Duodenal mucosa (tissue), 2 donors: ENCODE results near the gene LY6G5B.

ENCODE experiments used
- H3K27ac ChIP-seq: one replicate; pipeline ENCODE4 v1.7.0; 2013; ENCODE audit warnings: low read depth, low read length
- H3K27me3 ChIP-seq, 2 donors: one replicate each; pipeline ENCODE4 v1.7.0; 2013; ENCODE audit warnings: low read length in 2 of 2, control low read depth in 1 of 2; ENCODE audit not compliant: insufficient read depth in 2 of 2, control insufficient read depth in 1 of 2
- H3K36me3 ChIP-seq, 2 donors: one replicate each; pipeline ENCODE4 v1.7.0; 2013; ENCODE audit warnings: low read length in 2 of 2, control low read depth in 1 of 2; ENCODE audit not compliant: insufficient read depth in 2 of 2, control insufficient read depth in 1 of 2
- H3K4me1 ChIP-seq, 2 donors: one replicate each; pipeline ENCODE4 v1.7.0; 2013; ENCODE audit warnings: low read length in 2 of 2, control low read depth in 1 of 2; ENCODE audit not compliant: insufficient read depth in 2 of 2, control insufficient read depth in 1 of 2
- H3K4me3 ChIP-seq, 2 donors: one replicate each; pipeline ENCODE4 v1.7.0; 2013; ENCODE audit warnings: low read length in 2 of 2, low read depth in 1 of 2
- H3K9ac ChIP-seq, 2 donors: one replicate each; pipeline ENCODE4 v1.7.0; 2013; ENCODE audit warnings: low read length in 2 of 2, low read depth in 1 of 2
- H3K9me3 ChIP-seq, 2 donors: one replicate each; pipeline ENCODE4 v1.7.0; 2013; ENCODE audit warnings: low read length in 2 of 2, control low read depth in 1 of 2; ENCODE audit not compliant: control insufficient read depth in 1 of 2

The LY6G5B gene

GRCh38 chr6:31639449-31639861 is 30.3 kb upstream of the LY6G5B start:
- Histone ChIP-seq H3K9me3 (no peaks in the 10 kb centered on the region), H3K4me1 (no peaks in the 10 kb centered on the region), H3K27me3 (no peaks in the 10 kb centered on the region), H3K36me3 (peaks cover 72 to 94% of the 10 kb centered on the region in 2 donors), H3K4me3 (no peak overlapping the region), H3K9ac (no peak overlapping the region), H3K27ac (no peak overlapping the region)

- no peak overlapping the region for H3K27ac ChIP-seq
- H3K9me3 ChIP-seq, result no peaks in the 10 kb centered on the region
- no peaks in the 10 kb centered on the region for H3K27me3 ChIP-seq
- peaks cover 72 to 94% of the 10 kb centered on the region in 2 donors for H3K36me3 ChIP-seq
- no peaks in the 10 kb centered on the region for H3K4me1 ChIP-seq
- no peak overlapping the region for H3K4me3 ChIP-seq
- H3K9ac ChIP-seq, result no peak overlapping the region
Observed at GRCh38 chr6:31640612-31641011, 29.2 kb upstream of the LY6G5B start.

- H3K36me3 ChIP-seq, result peaks cover 70 to 94% of the 10 kb centered on the region in 2 donors
- H3K4me3 ChIP-seq, result no peak overlapping the region
- no peaks in the 10 kb centered on the region for H3K9me3 ChIP-seq
- H3K9ac ChIP-seq, result no peak overlapping the region
- H3K27me3 ChIP-seq, result no peaks in the 10 kb centered on the region
- no peaks in the 10 kb centered on the region for H3K4me1 ChIP-seq
- H3K27ac ChIP-seq, result no peak overlapping the region
Observed at GRCh38 chr6:31641370-31641769, 28.4 kb upstream of the LY6G5B start.

GRCh38 chr6:31642798-31643570 is 26.8 kb upstream of the LY6G5B start:
- Histone ChIP-seq H3K27ac (no peak overlapping the region), H3K4me1 (no peaks in the 10 kb centered on the region), H3K36me3 (peaks cover 70 to 94% of the 10 kb centered on the region in 2 donors), H3K27me3 (no peaks in the 10 kb centered on the region), H3K4me3 (no peak overlapping the region), H3K9me3 (no peaks in the 10 kb centered on the region), H3K9ac (no peak overlapping the region)

- H3K27me3 ChIP-seq, result no peaks in the 10 kb centered on the region
Observed at GRCh38 chr6:31643818-31644454, 25.8 kb upstream of the LY6G5B start.

GRCh38 chr6:31645325-31645724 is 24.5 kb upstream of the LY6G5B start:
- Histone ChIP-seq H3K9ac (no peak overlapping the region), H3K27me3 (no peaks in the 10 kb centered on the region), H3K4me3 (no peak overlapping the region), H3K36me3 (peaks cover 69 to 90% of the 10 kb centered on the region in 2 donors), H3K9me3 (no peaks in the 10 kb centered on the region), H3K27ac (no peak overlapping the region), H3K4me1 (no peaks in the 10 kb centered on the region)

More at GRCh38 chr6:31643818-31644454, 25.8 kb upstream of the LY6G5B start:
- Histone ChIP-seq H3K36me3 (peaks cover 76 to 94% of the 10 kb centered on the region in 2 donors), H3K4me1 (no peaks in the 10 kb centered on the region), H3K27ac (no peak overlapping the region), H3K9ac (no peak overlapping the region), H3K4me3 (no peak overlapping the region), H3K9me3 (no peaks in the 10 kb centered on the region)

GRCh38 chr6:31651602-31652191 is 18.1 kb upstream of the LY6G5B start:
- no peaks in the 10 kb centered on the region for H3K9me3 ChIP-seq
- H3K9ac ChIP-seq, result peak overlapping the region; percentile 89 to 92
- H3K4me1 ChIP-seq, result peaks cover 25 to 31% of the 10 kb centered on the region in 2 donors
- H3K4me3 ChIP-seq, result peak overlapping the region; percentile 77 to 96
- no peaks in the 10 kb centered on the region for H3K27me3 ChIP-seq
- peaks cover 21 to 43% of the 10 kb centered on the region in 2 donors for H3K36me3 ChIP-seq
- peak overlapping the region; percentile 100 for H3K27ac ChIP-seq

GRCh38 chr6:31652925-31653724 is 16.7 kb upstream of the LY6G5B start:
- H3K4me3 ChIP-seq, result peak overlapping the region; percentile 77 to 96
- H3K4me1 ChIP-seq, result peaks cover 35 to 36% of the 10 kb centered on the region in 2 donors
- H3K27ac ChIP-seq, result peak overlapping the region; percentile 100
- H3K9me3 ChIP-seq, result no peaks in the 10 kb centered on the region
- peaks cover 22 to 39% of the 10 kb centered on the region in 2 donors for H3K36me3 ChIP-seq
- peak overlapping the region; percentile 89 to 92 for H3K9ac ChIP-seq
- H3K27me3 ChIP-seq, result no peaks in the 10 kb centered on the region

GRCh38 chr6:31654574-31655348 is 15.0 kb upstream of the LY6G5B start:
- no peak overlapping the region for H3K9ac ChIP-seq
- H3K27me3 ChIP-seq, result no peaks in the 10 kb centered on the region
- no peaks in the 10 kb centered on the region for H3K9me3 ChIP-seq
- no peak overlapping the region for H3K27ac ChIP-seq
- peak overlapping the region in 1 of 2 donors; percentile 36 for H3K4me3 ChIP-seq
- H3K36me3 ChIP-seq, result peaks cover 8 to 25% of the 10 kb centered on the region in 2 donors
- peaks cover 51% of the 10 kb centered on the region in 2 donors for H3K4me1 ChIP-seq
